GM21367 (cell line): ENCODE measurements around the gene NSD2.
"Not testable (repeated sequence)": the region's sequence is repeated elsewhere in the genome, so short reads cannot be mapped to it uniquely, and the experiment has no call there.

Experiments
- ATAC-seq: cut with Tn5 transposase; IDR thresholded peaks from one replicate; pipeline ENCODE4 v1.9.1; 2021; ENCODE audit not compliant: unreplicated experiment

The NSD2 gene

GRCh38 chr4:1898007-1898406, 26.8 kb downstream of the NSD2 start:
- no peak for ATAC-seq

GRCh38 chr4:1898681-1899080, 27.5 kb downstream of the NSD2 start:
- no peak for ATAC-seq

- no peak for ATAC-seq
Measured at GRCh38 chr4:1899149-1900086, 28.2 kb downstream of the NSD2 start.

GRCh38 chr4:1900087-1900433, 28.9 kb downstream of the NSD2 start:
- no peak for ATAC-seq

- no peak for ATAC-seq
Measured at GRCh38 chr4:1900624-1901023, 29.4 kb downstream of the NSD2 start.

- ATAC-seq, result no peak
Measured at GRCh38 chr4:1901127-1901526, 29.9 kb downstream of the NSD2 start.

- no peak for ATAC-seq
Measured at GRCh38 chr4:1902243-1902642, 31.1 kb downstream of the NSD2 start.

- ATAC-seq, result no peak
Measured at GRCh38 chr4:1903035-1903434, 31.8 kb downstream of the NSD2 start.

- ATAC-seq, result no peak
Measured at GRCh38 chr4:1904042-1904441, 32.8 kb downstream of the NSD2 start.

- ATAC-seq, result no peak
Measured at GRCh38 chr4:1907848-1908525, 36.8 kb downstream of the NSD2 start.

GRCh38 chr4:1909696-1910095, 38.5 kb downstream of the NSD2 start:
- ATAC-seq, result not testable (repeated sequence)

GRCh38 chr4:1910643-1911042, 39.5 kb downstream of the NSD2 start:
- ATAC-seq, result no peak

- not testable (repeated sequence) for ATAC-seq
Measured at GRCh38 chr4:1911316-1911715, 40.1 kb downstream of the NSD2 start.

- ATAC-seq, result no peak
Measured at GRCh38 chr4:1922821-1923220, 51.6 kb downstream of the NSD2 start.

- no peak for ATAC-seq
Measured at GRCh38 chr4:1927675-1928074, 56.5 kb downstream of the NSD2 start.

GRCh38 chr4:1928356-1929239, 57.4 kb downstream of the NSD2 start:
- ATAC-seq, result no peak

- ATAC-seq, result no peak
Measured at GRCh38 chr4:1932736-1933135, 61.5 kb downstream of the NSD2 start.

GRCh38 chr4:1933700-1934099, 62.5 kb downstream of the NSD2 start:
- ATAC-seq, result no peak

GRCh38 chr4:1937550-1937949, 66.4 kb downstream of the NSD2 start:
- no peak for ATAC-seq

- ATAC-seq, result no peak
Measured at GRCh38 chr4:1938027-1938426, 66.8 kb downstream of the NSD2 start.
